T-cell (primary cell): Measurements from ENCODE around the gene WBP11. TPM values are rescaled to one million over a fixed set of nuclear protein-coding genes. Genes with fewer than 3 reads are reported as not detected.
"Not testable (repeated sequence)": the region's sequence is repeated elsewhere in the genome, so short reads cannot be mapped to it uniquely, and the experiment has no call there.

Source experiments
- ATAC-seq, 4 experiments: fragments of 200-7000 bp in 3 of 4; fragments of 150-1000 bp in 1 of 4; cut with Tn5 transposase; replicated peaks in 1 of 4; 1 replicate in 3 of 4; 2 replicates in 1 of 4; pipeline ENCODE4 v1.10.0; 2021; ENCODE audit warnings: moderate library complexity in 3 of 4, mild to moderate bottlenecking in 2 of 4, moderate number of reproducible peaks in 1 of 4
- CTCF ChIA-PET, 2 donors: fragments of 300-600 bp; sonication (Branson Sonifier 250); formaldehyde crosslinking; loops; one replicate each; lab custom pipeline; 2022; ENCODE audit warnings: antibody characterized with exemption in 2 of 2; lab: Charles Lee
- POLR2A ChIA-PET, 2 donors: fragments of 300-600 bp; sonication (Branson Sonifier 250); formaldehyde crosslinking; loops; one replicate each; lab custom pipeline; 2022; ENCODE audit warnings: antibody characterized with exemption in 2 of 2; lab: Charles Lee
- DNase-seq, 35 experiments: peaks; one replicate each; pipeline versions ENCODE4 v3.0.0 to v3.0.0-alpha.2; 2013 to 2023
- H3K27ac ChIP-seq: one replicate; pipeline ENCODE4 v1.5.1; 2013; ENCODE audit warnings: low read length
- H3K27me3 ChIP-seq, 2 experiments: replicated peaks in 1 of 2; 1 replicate in 1 of 2; 2 replicates in 1 of 2; pipeline versions ENCODE4 v1.6.1 to v1.7.0; 2013; ENCODE audit warnings: low read length in 1 of 2, mixed read lengths in 1 of 2; ENCODE audit not compliant: control insufficient read depth in 2 of 2, insufficient read depth in 2 of 2; ENCODE audit errors: extremely low read depth in 1 of 2
- H3K36me3 ChIP-seq, 2 donors: 1 replicate in 1 of 2; 2 replicates in 1 of 2; pipeline versions ENCODE4 v1.6.1 to v1.7.0; 2013; ENCODE audit warnings: low read length in 1 of 2; ENCODE audit not compliant: control insufficient read depth in 2 of 2, insufficient read depth in 1 of 2; ENCODE audit errors: extremely low read depth in 1 of 2
- H3K4me1 ChIP-seq, 2 experiments: 1 replicate in 1 of 2; 2 replicates in 1 of 2; pipeline versions ENCODE4 v1.6.1 to v1.7.0; 2013; ENCODE audit warnings: low read length in 2 of 2, mixed read lengths in 1 of 2; ENCODE audit not compliant: insufficient read depth in 2 of 2, control insufficient read depth in 1 of 2; ENCODE audit errors: extremely low read depth in 1 of 2
- H3K4me3 ChIP-seq, 2 donors: 1 replicate in 1 of 2; 2 replicates in 1 of 2; pipeline versions ENCODE4 v1.5.1 to v1.7.0; 2013; ENCODE audit warnings: mild to moderate bottlenecking in 2 of 2, low read length in 1 of 2, moderate library complexity in 1 of 2; ENCODE audit not compliant: control insufficient read depth in 1 of 2; ENCODE audit errors: extremely low read depth in 1 of 2
- H3K9me3 ChIP-seq: 2 replicates; pipeline ENCODE4 v1.7.0; 2013
- H3K27ac Mint-ChIP-seq, 2 donors: one replicate each; pipeline ENCODE4 v1.8.0; 2020 to 2021; ENCODE audit warnings: mild to moderate bottlenecking in 2 of 2, mixed read lengths in 2 of 2
- H3K27me3 Mint-ChIP-seq, 2 donors: one replicate each; pipeline ENCODE4 v1.8.0; 2021 to 2022; ENCODE audit warnings: mixed read lengths in 2 of 2
- H3K36me3 Mint-ChIP-seq: one replicate; pipeline ENCODE4 v1.8.0; 2021; ENCODE audit warnings: mixed read lengths
- H3K4me1 Mint-ChIP-seq, 3 donors: one replicate each; pipeline ENCODE4 v1.8.0; 2020 to 2022; ENCODE audit warnings: mixed read lengths in 3 of 3, mild to moderate bottlenecking in 1 of 3
- H3K4me3 Mint-ChIP-seq, 3 donors: one replicate each; pipeline ENCODE4 v1.8.0; 2020 to 2022; ENCODE audit warnings: mild to moderate bottlenecking in 3 of 3, mixed read lengths in 3 of 3, moderate library complexity in 3 of 3
- H3K9me3 Mint-ChIP-seq, 3 donors: one replicate each; pipeline ENCODE4 v1.8.0; 2020 to 2022; ENCODE audit warnings: mixed read lengths in 3 of 3
- WGBS: methylation state at CpG from one replicate; pipeline ENCODE4 v1.1.5; 2013; ENCODE audit warnings: missing lambda C conversion rate; ENCODE audit not compliant: insufficient coverage; 5-methylcytosine and 5-hydroxymethylcytosine counted together
- total RNA-seq, 35 experiments: library from RNA in 6 of 35; stranded (reverse) in 6 of 35; fragments of 120-200 nt in 1 of 35; gene quantifications; one replicate each; pipeline versions ENCODE4 v1.2.1 to v1.2.4 and lab custom pipeline; 2013 to 2026

Gene WBP11
- total RNA-seq, 5 donors from 2014 or later (not counting 1 experiment from before 2014, with no cell fraction given): 72.6 to 122 (median 80.6) TPM

GRCh38 chr12:14741942-14742341 lies 61.3 kb downstream of the WBP11 start:
- H3K4me3 ChIP-seq: no peak overlapping the region
- no CpG with 5 or more reads among the region's 2 CpGs for WGBS
- H3K9me3 Mint-ChIP-seq: peaks cover 0 to 8% (median 7%) of the 10 kb centered on the region in 3 donors
- H3K27me3 ChIP-seq: no peaks in the 10 kb centered on the region
- H3K27me3 Mint-ChIP-seq: no peaks in the 10 kb centered on the region
- ChIA-PET POLR2A (no interaction called here), CTCF (no interaction called here)
- H3K36me3 ChIP-seq: no peaks in the 10 kb centered on the region
- DNase-seq (no peak), ATAC-seq (no peak)
- peaks cover 0 to 3% (median 0%) of the 10 kb centered on the region in 3 donors for H3K4me1 Mint-ChIP-seq
- no peaks in the 10 kb centered on the region for H3K4me1 ChIP-seq
- H3K27ac Mint-ChIP-seq: no peak overlapping the region
- H3K27ac ChIP-seq: no peak overlapping the region
- H3K4me3 Mint-ChIP-seq: no peak overlapping the region
- peaks cover 38% of the 10 kb centered on the region for H3K36me3 Mint-ChIP-seq
- no peaks in the 10 kb centered on the region for H3K9me3 ChIP-seq

DNA sequence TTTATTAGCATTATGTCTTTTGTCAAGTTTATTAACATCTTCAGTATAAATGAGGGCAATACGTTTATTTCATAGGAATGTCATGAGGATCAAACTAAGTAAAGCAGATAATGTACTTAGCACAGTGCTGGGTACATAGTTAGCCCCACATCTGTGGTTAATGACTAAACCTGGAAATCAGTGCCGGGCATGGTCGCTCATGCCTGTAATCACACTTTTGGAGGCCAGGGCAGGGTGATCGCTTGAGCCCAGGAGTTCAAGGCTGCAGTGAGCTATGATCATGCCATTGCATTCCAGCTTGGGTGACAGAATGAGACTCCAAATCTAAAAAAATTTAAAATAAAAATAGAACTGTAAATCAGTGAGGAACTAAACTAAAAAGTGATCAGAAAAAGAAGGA lies 62.1 kb downstream of the WBP11 start:
- ChIA-PET CTCF (interaction anchor here in 1 of 2 donors (0.5 kb wide), 1 partner anchor 268 kb away, joined by 5 read pairs; no protein-coding TSS in a partner anchor), POLR2A (no interaction called here)
- H3K27me3 ChIP-seq: no peaks in the 10 kb centered on the region
- Mint-ChIP-seq H3K27ac (no peak overlapping the region), H3K9me3 (peaks cover 0 to 8% (median 7%) of the 10 kb centered on the region in 3 donors), H3K27me3 (no peaks in the 10 kb centered on the region), H3K36me3 (peaks cover 32% of the 10 kb centered on the region), H3K4me1 (peaks cover 0 to 3% (median 0%) of the 10 kb centered on the region in 3 donors), H3K4me3 (no peak overlapping the region)
- H3K4me1 ChIP-seq: no peaks in the 10 kb centered on the region
- no peak overlapping the region for H3K4me3 ChIP-seq
- no peak overlapping the region for H3K27ac ChIP-seq
- ATAC-seq (no peak), DNase-seq (no peak)
- WGBS: 70% methylated on average over 2 of the region's 4 CpGs
- H3K36me3 ChIP-seq: no peaks in the 10 kb centered on the region
- H3K9me3 ChIP-seq: no peaks in the 10 kb centered on the region

GRCh38 chr12:14736441-14736840 lies 66.8 kb downstream of the WBP11 start:
- H3K27me3 ChIP-seq, H3K9me3 ChIP-seq, DNase-seq, H3K4me1 Mint-ChIP-seq, POLR2A ChIA-PET, ATAC-seq, H3K4me1 ChIP-seq, CTCF ChIA-PET, H3K27me3 Mint-ChIP-seq, H3K4me3 ChIP-seq, H3K27ac ChIP-seq, H3K36me3 ChIP-seq, H3K27ac Mint-ChIP-seq, H3K36me3 Mint-ChIP-seq, H3K9me3 Mint-ChIP-seq, H3K4me3 Mint-ChIP-seq: not testable (repeated sequence)
- WGBS: 97% methylated on average over 5 of the region's 16 CpGs

Other genes starting within 250 kb of the WBP11 start
- under 1 TPM; 0.13 to 0.57 (median 0.20) TPM for gene PLBD1, start 235.6 kb downstream of the WBP11 start, total RNA-seq
- gene GUCY2C, start 106.9 kb downstream of the WBP11 start, total RNA-seq: under 1 TPM in 1 of 5 donors, not detected in 4; 0.06 TPM
- gene C12orf60, start 192 bp upstream of the WBP11 start, total RNA-seq: 1 to 10 TPM in 2 of 5 donors, under 1 TPM in 2, not detected in 1; 0.50 to 1.4 (median 0.93) TPM
- gene SMCO3, start 10.7 kb upstream of the WBP11 start, total RNA-seq: not detected
- gene ART4, start 40.0 kb upstream of the WBP11 start, total RNA-seq: not detected
- 1 to 10 TPM; 1.5 to 4.0 (median 2.2) TPM for gene MGP, start 82.4 kb upstream of the WBP11 start, total RNA-seq
- 10 to 100 TPM; 11.1 to 21.8 (median 14.7) TPM for gene ERP27, start 135.1 kb upstream of the WBP11 start, total RNA-seq
- gene ARHGDIB, start 158.1 kb upstream of the WBP11 start, total RNA-seq: 100 to 1,000 TPM; 722 to 938 (median 785) TPM
- gene PDE6H, start 169.6 kb upstream of the WBP11 start, total RNA-seq: not detected